Stimulated activated memory B cell treated with anti-CD40 and anti-IgM and Interleukin-4, amounts not matched to agents 10 μg/mL and 1 μg/mL and 100 μg/mL, for 72 hours (primary cell): ENCODE measurements around the gene TMEM134.
A peak's percentile ranks its signal among the peaks of the same experiment; 100 is the strongest.

Source experiments
- ATAC-seq: fragments of 150-1000 bp; cut with Tn5 transposase; 2 replicates; pipeline ENCODE4 v1.10.0; 2021
- H3K27ac Mint-ChIP-seq: one replicate; pipeline ENCODE4 v1.8.0; 2022; ENCODE audit warnings: mild to moderate bottlenecking, mixed read lengths
- H3K27me3 Mint-ChIP-seq: one replicate; pipeline ENCODE4 v1.8.0; 2022; ENCODE audit warnings: mixed read lengths
- H3K36me3 Mint-ChIP-seq: one replicate; pipeline ENCODE4 v1.8.0; 2022; ENCODE audit warnings: mixed read lengths
- H3K4me1 Mint-ChIP-seq: one replicate; pipeline ENCODE4 v1.8.0; 2022; ENCODE audit warnings: mixed read lengths
- H3K4me3 Mint-ChIP-seq: one replicate; pipeline ENCODE4 v1.8.0; 2022; ENCODE audit warnings: mild to moderate bottlenecking, moderate library complexity, mixed read lengths
- H3K9me3 Mint-ChIP-seq: one replicate; pipeline ENCODE4 v1.8.0; 2022; ENCODE audit warnings: mixed read lengths

TMEM134 gene

GRCh38 chr11:67442504-67443404, 26.3 kb downstream of the TMEM134 start:
- no peaks in the 10 kb centered on the region for H3K27me3 Mint-ChIP-seq
- peaks cover 91% of the 10 kb centered on the region for H3K4me1 Mint-ChIP-seq
- peaks cover 12% of the 10 kb centered on the region for H3K36me3 Mint-ChIP-seq
- H3K4me3 Mint-ChIP-seq = peak overlapping the region; percentile 79
- no peaks in the 10 kb centered on the region for H3K9me3 Mint-ChIP-seq
- peak; percentile 1 for ATAC-seq
- H3K27ac Mint-ChIP-seq = peak overlapping the region; percentile 97

GRCh38 chr11:67441731-67442351, 27.2 kb downstream of the TMEM134 start:
- Mint-ChIP-seq H3K4me3 (peak overlapping the region; percentile 15), H3K36me3 (peaks cover 19% of the 10 kb centered on the region)
- ATAC-seq = no peak

GRCh38 chr11:67441098-67441563, 27.9 kb downstream of the TMEM134 start:
- Mint-ChIP-seq H3K36me3 (peaks cover 26% of the 10 kb centered on the region), H3K4me1 (peaks cover 78% of the 10 kb centered on the region), H3K9me3 (no peaks in the 10 kb centered on the region), H3K4me3 (peak overlapping the region; percentile 22), H3K27me3 (no peaks in the 10 kb centered on the region), H3K27ac (peak overlapping the region; percentile 97)
- ATAC-seq = no peak

More at GRCh38 chr11:67441731-67442351, 27.2 kb downstream of the TMEM134 start:
- peak overlapping the region; percentile 97 for H3K27ac Mint-ChIP-seq
- H3K27me3 Mint-ChIP-seq = no peaks in the 10 kb centered on the region
- peaks cover 84% of the 10 kb centered on the region for H3K4me1 Mint-ChIP-seq
- no peaks in the 10 kb centered on the region for H3K9me3 Mint-ChIP-seq

GRCh38 chr11:67440229-67441097, 28.6 kb downstream of the TMEM134 start:
- Mint-ChIP-seq H3K4me3 (peak overlapping the region; percentile 63), H3K4me1 (peaks cover 78% of the 10 kb centered on the region), H3K9me3 (no peaks in the 10 kb centered on the region), H3K27me3 (no peaks in the 10 kb centered on the region), H3K36me3 (peaks cover 33% of the 10 kb centered on the region), H3K27ac (peak overlapping the region; percentile 97)
- ATAC-seq = no peak

- H3K4me1 Mint-ChIP-seq = peaks cover 78% of the 10 kb centered on the region
- H3K4me3 Mint-ChIP-seq = peak overlapping the region; percentile 100
- no peaks in the 10 kb centered on the region for H3K9me3 Mint-ChIP-seq
- peak overlapping the region; percentile 97 for H3K27ac Mint-ChIP-seq
- H3K36me3 Mint-ChIP-seq = peaks cover 39% of the 10 kb centered on the region
- no peak for ATAC-seq
- H3K27me3 Mint-ChIP-seq = no peaks in the 10 kb centered on the region
Measured at GRCh38 chr11:67439321-67440228, 29.5 kb downstream of the TMEM134 start.

GRCh38 chr11:67438158-67438902, 30.7 kb downstream of the TMEM134 start:
- peak; percentile 67 for ATAC-seq
- Mint-ChIP-seq H3K9me3 (no peaks in the 10 kb centered on the region), H3K27me3 (no peaks in the 10 kb centered on the region), H3K36me3 (peaks cover 49% of the 10 kb centered on the region), H3K27ac (peak overlapping the region; percentile 97), H3K4me1 (peaks cover 83% of the 10 kb centered on the region), H3K4me3 (peak overlapping the region; percentile 100)

- no peak for ATAC-seq
- Mint-ChIP-seq H3K9me3 (no peaks in the 10 kb centered on the region), H3K4me3 (peak overlapping the region; percentile 100), H3K27me3 (no peaks in the 10 kb centered on the region), H3K4me1 (peaks cover 85% of the 10 kb centered on the region), H3K27ac (peak overlapping the region; percentile 97), H3K36me3 (peaks cover 55% of the 10 kb centered on the region)
Measured at GRCh38 chr11:67437809-67438157, 31.3 kb downstream of the TMEM134 start.

GRCh38 chr11:67437082-67437808, 31.8 kb downstream of the TMEM134 start, which contains the start of gene PTPRCAP:
PTPRCAP (minus strand) TSS chr11:67437682; CDS start chr11:67437619, 63 bp downstream.
- peaks cover 84% of the 10 kb centered on the region for H3K4me1 Mint-ChIP-seq
- H3K9me3 Mint-ChIP-seq = no peaks in the 10 kb centered on the region
- peak within 1 kb of the TSS; percentile 97 for H3K27ac Mint-ChIP-seq
- H3K27me3 Mint-ChIP-seq = no peaks in the 10 kb centered on the region
- H3K4me3 Mint-ChIP-seq = peak within 1 kb of the TSS; percentile 100
- peak; percentile 65 for ATAC-seq
- H3K36me3 Mint-ChIP-seq = peaks cover 57% of the 10 kb centered on the region

- H3K4me1 Mint-ChIP-seq = peaks cover 84% of the 10 kb centered on the region
Measured at GRCh38 chr11:67436459-67437081, 32.5 kb downstream of the TMEM134 start.

GRCh38 chr11:67435727-67436458, 33.2 kb downstream of the TMEM134 start:
- Mint-ChIP-seq H3K4me3 (peak overlapping the region; percentile 100), H3K27me3 (no peaks in the 10 kb centered on the region), H3K27ac (peak overlapping the region; percentile 97), H3K36me3 (peaks cover 65% of the 10 kb centered on the region), H3K4me1 (peaks cover 79% of the 10 kb centered on the region), H3K9me3 (no peaks in the 10 kb centered on the region)
- no peak for ATAC-seq

More at GRCh38 chr11:67436459-67437081, 32.5 kb downstream of the TMEM134 start:
- Mint-ChIP-seq H3K9me3 (no peaks in the 10 kb centered on the region), H3K36me3 (peaks cover 64% of the 10 kb centered on the region), H3K27me3 (no peaks in the 10 kb centered on the region), H3K4me3 (peak overlapping the region; percentile 100), H3K27ac (peak overlapping the region; percentile 97)
- peak; percentile 73 for ATAC-seq

- no peaks in the 10 kb centered on the region for H3K9me3 Mint-ChIP-seq
- H3K36me3 Mint-ChIP-seq = peaks cover 65% of the 10 kb centered on the region
- peak overlapping the region; percentile 100 for H3K4me3 Mint-ChIP-seq
Measured at GRCh38 chr11:67435031-67435726, 33.9 kb downstream of the TMEM134 start.

More at GRCh38 chr11:67435031-67435726, 33.9 kb downstream of the TMEM134 start:
- no peak for ATAC-seq
- no peaks in the 10 kb centered on the region for H3K27me3 Mint-ChIP-seq
- peak overlapping the region; percentile 97 for H3K27ac Mint-ChIP-seq
- H3K4me1 Mint-ChIP-seq = peaks cover 78% of the 10 kb centered on the region
